Measurements from ENCODE around the gene PLXNB3.

PLXNB3 gene

GRCh38 chrX:153818571-153819383 lies 54.7 kb downstream of the PLXNB3 start:
- DNase-seq (ENCODE audit: insufficient read length, low spot score) = peak; percentile 78
- no peak for FAIRE-seq
- TF ChIP-seq CTCF (IDR thresholded peaks at IDR 0.05; ENCODE audit: insufficient read depth, missing control alignments) = no peak

- FAIRE-seq (no peak), DNase-seq (ENCODE audit: insufficient read length, low spot score) (no peak)
- TF ChIP-seq CTCF (IDR thresholded peaks at IDR 0.05; ENCODE audit: insufficient read depth, missing control alignments) = no peak
Observed at GRCh38 chrX:153819384-153820040, 55.5 kb downstream of the PLXNB3 start.

- no peak for DNase-seq (ENCODE audit: insufficient read length, low spot score)
Observed at GRCh38 chrX:153820601-153821000, 56.6 kb downstream of the PLXNB3 start.

GRCh38 chrX:153821066-153821465 lies 57.0 kb downstream of the PLXNB3 start:
- TF ChIP-seq CTCF (IDR thresholded peaks at IDR 0.05; ENCODE audit: insufficient read depth, missing control alignments) = no peak
- FAIRE-seq (no peak), DNase-seq (ENCODE audit: insufficient read length, low spot score) (no peak)

More at GRCh38 chrX:153820601-153821000, 56.6 kb downstream of the PLXNB3 start:
- no peak for FAIRE-seq
- TF ChIP-seq CTCF (IDR thresholded peaks at IDR 0.05; ENCODE audit: insufficient read depth, missing control alignments) = no peak

- no peak for TF ChIP-seq CTCF (IDR thresholded peaks at IDR 0.05; ENCODE audit: insufficient read depth, missing control alignments)
- FAIRE-seq (no peak), DNase-seq (ENCODE audit: insufficient read length, low spot score) (no peak)
Observed at GRCh38 chrX:153824348-153824747, 60.3 kb downstream of the PLXNB3 start.

- TF ChIP-seq CTCF (IDR thresholded peaks at IDR 0.05; ENCODE audit: insufficient read depth, missing control alignments) = no peak
- DNase-seq (ENCODE audit: insufficient read length, low spot score) (no peak), FAIRE-seq (no peak)
Observed at GRCh38 chrX:153825042-153825441, 61.0 kb downstream of the PLXNB3 start.
